ENCODE data around the gene MLNR.
A peak's percentile ranks its signal among the peaks of the same experiment; 100 is the strongest.

MLNR gene

GRCh38 chr13:49226613-49227012 is 6.5 kb downstream of the MLNR start:
- DNase-seq = no peak

GRCh38 chr13:49234741-49235140 is 14.6 kb downstream of the MLNR start:
- DNase-seq = no peak

DNA sequence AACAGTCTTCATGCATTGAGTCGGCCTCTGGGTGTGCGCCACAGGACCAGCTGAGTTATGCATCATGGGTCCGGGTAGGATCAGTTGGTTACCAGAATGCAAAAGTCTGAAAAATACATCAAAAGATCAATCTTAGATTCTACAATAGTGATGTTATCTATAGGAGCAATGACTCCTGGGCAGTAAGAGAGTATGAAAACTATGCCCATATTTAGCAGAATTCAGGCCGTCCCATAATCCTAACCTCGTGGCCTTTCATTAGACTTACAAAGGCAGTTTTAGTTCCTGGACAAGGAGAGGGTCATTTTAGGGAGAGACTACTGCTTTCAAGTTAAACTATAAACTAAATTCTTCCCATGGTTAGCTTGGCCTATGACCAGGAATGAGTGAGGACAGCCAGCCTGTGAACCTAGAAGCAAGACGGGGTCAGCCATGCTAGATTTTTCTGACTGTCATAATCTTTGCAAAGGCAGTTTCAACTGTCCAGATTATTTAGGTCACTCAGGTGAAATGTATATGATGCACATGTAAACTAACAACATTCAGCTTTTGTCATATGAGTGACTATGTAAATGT is 15.8 kb downstream of the MLNR start:
- DNase-seq = no peak

- no peak for DNase-seq
Measured at GRCh38 chr13:49238621-49239020, 18.5 kb downstream of the MLNR start.

- no peak for DNase-seq
Measured at GRCh38 chr13:49240017-49240416, 19.9 kb downstream of the MLNR start.

- no peak for DNase-seq
Measured at GRCh38 chr13:49241296-49241695, 21.2 kb downstream of the MLNR start.

DNA sequence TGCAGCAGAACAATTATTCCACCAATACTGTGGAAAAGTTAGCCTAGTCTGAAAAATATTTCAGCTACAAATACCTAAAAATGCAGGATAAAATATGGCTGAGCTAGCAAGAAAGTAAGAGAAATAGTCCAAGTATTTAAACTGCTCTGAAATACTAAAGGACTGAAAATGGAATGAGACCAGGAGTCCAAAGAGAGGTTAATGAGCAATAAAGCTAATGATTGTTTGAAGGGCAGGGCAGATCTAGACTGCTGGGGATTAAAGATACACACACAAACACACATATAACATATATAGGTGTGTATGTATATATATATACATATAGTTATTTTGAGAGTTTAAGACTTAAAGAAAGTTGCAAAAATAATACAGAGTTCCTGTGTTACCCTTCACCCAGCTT is 25.0 kb downstream of the MLNR start:
- no peak for DNase-seq

GRCh38 chr13:49246850-49247642 is 26.9 kb downstream of the MLNR start:
- DNase-seq = no peak

DNA sequence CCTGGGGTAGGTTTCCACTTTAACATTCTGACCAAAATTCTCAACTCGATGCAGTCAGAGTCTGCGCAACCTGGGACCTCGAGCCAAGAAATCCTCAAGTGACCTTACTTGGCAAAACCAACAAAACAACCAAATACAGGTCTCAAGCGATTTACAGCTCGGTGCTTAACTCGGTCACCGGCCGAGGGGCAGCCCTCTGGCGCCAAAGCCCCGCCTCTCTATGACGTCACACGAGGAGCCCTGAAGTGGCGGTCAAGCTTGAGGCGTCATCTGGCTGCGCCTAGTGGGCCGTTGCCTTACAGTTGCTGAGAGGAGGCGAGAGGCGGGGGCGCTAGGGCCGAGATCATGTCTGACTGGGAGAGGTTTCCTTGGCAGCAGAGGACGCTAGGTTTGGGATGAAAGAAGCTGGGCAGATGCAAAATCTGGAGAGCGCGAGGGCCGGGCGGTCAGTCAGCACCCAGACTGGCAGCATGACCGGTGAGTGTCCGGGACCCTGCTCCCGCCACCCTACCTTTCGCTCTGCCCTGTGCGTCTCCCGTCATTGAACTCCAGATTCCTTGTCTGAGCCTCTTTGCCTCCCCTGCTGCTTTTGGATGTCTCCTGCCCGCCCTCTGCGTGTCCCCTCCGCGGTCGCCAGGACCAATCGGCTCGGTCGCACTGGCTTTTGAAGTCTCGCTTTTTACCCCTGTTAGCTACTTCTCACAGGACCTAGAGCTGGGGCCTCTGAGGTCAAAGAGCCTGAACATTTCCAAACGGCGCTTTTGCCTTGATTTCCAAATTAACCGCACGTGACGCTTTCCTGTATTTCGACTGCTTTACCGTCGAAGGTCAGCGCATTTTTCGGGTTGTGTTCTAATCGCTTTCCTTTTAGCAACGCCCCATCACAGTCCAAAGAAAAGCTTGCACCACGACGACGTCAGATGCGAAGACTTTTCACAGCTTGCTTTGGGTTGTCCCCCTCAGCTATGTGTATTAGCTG is 27.8 kb downstream of the MLNR start, which contains the start of gene CDADC1:
Gene CDADC1 (plus strand): TSS at position 283 of the 979 bp plus-strand sequence. CDS start 113 bp downstream, at position 396.
- DNase-seq = peak; percentile 84

DNA sequence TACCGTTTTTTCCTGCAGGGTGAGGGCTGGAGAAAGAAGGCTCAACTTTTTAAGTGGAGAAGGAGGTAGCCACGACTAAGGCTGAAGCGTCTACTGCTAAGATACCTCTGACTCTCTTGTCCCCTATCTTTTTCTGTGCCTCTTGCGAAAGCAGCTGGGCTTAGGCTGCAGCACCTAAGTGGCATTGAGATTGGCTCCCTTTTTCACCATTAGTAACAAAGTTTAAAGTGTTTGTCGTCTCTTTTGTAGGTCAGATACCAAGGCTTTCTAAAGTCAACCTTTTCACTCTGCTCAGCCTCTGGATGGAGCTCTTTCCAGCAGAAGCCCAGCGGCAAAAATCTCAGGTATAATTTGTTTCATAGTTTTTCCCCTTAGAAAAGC is 28.5 kb downstream of the MLNR start:
- DNase-seq = no peak

GRCh38 chr13:49251326-49251725 is 31.2 kb downstream of the MLNR start:
- DNase-seq = no peak

- DNase-seq = no peak
Measured at GRCh38 chr13:49253310-49253709, 33.2 kb downstream of the MLNR start.

- no peak for DNase-seq
Measured at GRCh38 chr13:49254007-49254406, 33.9 kb downstream of the MLNR start.

- DNase-seq = no peak
Measured at GRCh38 chr13:49256841-49257240, 36.7 kb downstream of the MLNR start.

GRCh38 chr13:49258089-49258796 is 38.1 kb downstream of the MLNR start:
- no peak for DNase-seq

GRCh38 chr13:49259586-49259985 is 39.4 kb downstream of the MLNR start:
- no peak for DNase-seq

- DNase-seq = no peak
Measured at GRCh38 chr13:49262634-49263033, 42.5 kb downstream of the MLNR start.

GRCh38 chr13:49265822-49266221 is 45.7 kb downstream of the MLNR start:
- DNase-seq = no peak

DNA sequence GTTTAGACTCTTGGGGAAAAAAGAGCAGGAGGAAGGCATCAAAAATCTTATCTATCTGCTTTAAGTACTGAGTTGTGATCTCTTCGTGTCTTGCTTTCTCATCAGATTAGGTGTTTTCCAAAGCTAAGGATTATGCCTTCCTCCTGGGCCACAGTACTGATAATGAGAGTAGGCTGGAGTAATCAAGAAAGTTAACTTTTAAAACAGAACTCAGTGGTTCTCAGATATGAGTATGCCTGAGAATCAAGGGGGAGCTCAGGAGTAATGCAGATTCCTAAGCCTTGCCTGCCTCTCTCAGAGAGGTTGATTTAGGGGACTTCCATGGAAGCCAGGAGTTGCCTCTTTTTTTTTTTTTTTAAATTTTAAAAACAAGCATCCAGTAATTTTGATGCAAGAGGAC is 51.1 kb downstream of the MLNR start:
- DNase-seq = no peak

Measured in NCI-H2227 treated with DMSO at 0.1 percent for 48 hours (cell line).